Measurements from ENCODE around the gene APCS. TPM values are rescaled to one million over a fixed set of nuclear protein-coding genes. Genes with fewer than 3 reads are reported as not detected.

APCS gene
- total RNA-seq, 2 experiments from 2014 or later = not detected

DNA sequence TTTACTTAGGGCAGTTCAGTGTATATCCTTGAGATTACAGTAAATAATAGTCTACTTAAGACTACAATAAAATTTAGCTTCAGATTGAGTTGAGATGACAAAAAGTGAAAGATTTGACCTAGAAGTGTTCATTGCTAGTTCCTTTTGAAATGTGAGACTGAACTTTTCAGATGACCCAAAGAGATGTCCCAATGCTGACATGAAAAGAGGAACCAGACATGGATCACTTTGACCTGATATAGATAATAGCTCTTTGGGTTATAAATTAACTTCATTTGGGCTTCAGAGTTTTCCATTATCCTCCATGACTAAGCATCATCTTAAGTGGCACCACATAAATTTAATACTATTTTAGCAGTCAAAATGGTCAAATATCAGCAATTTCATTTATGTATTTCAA is 26.1 kb upstream of the APCS start:
- no peaks in the 10 kb centered on the region for H3K9me3 ChIP-seq (ENCODE audit: control insufficient read depth in 1 of 2, insufficient read depth in 1 of 2, low read length in 2 of 2)
- intact Hi-C loops (cut with DNase I, micrococcal nuclease) = no loop called here
- no peaks in the 10 kb centered on the region for H3K9me3 Mint-ChIP-seq
- POLR2A ChIA-PET = no interaction called here
- H3K27me3 Mint-ChIP-seq = peaks cover 19% of the 10 kb centered on the region
- H3K4me1 Mint-ChIP-seq (ENCODE audit: low read depth) = no peaks in the 10 kb centered on the region
- peaks cover 0 to 3% of the 10 kb centered on the region in 2 experiments for H3K27me3 ChIP-seq (ENCODE audit: control insufficient read depth in 1 of 2, insufficient read depth in 2 of 2, low read length in 2 of 2)
- H3K36me3 ChIP-seq (ENCODE audit: insufficient read depth, low read length) = no peaks in the 10 kb centered on the region
- no peaks in the 10 kb centered on the region for H3K36me3 Mint-ChIP-seq (ENCODE audit: low read depth)
- DNase-seq (no peak), ATAC-seq (ENCODE audit: poor library complexity) (no peak)
- no peak overlapping the region for H3K27ac ChIP-seq (ENCODE audit: low read depth in 1 of 2, low read length in 2 of 2)
- H3K4me1 ChIP-seq (ENCODE audit: insufficient read depth, low read length) = no peaks in the 10 kb centered on the region
- H3K4me3 ChIP-seq (ENCODE audit: low read length) = no peak overlapping the region
- H3K4me3 Mint-ChIP-seq = no peak overlapping the region
- no peak overlapping the region for H3K27ac Mint-ChIP-seq
- TF ChIP-seq, protein P1, sequence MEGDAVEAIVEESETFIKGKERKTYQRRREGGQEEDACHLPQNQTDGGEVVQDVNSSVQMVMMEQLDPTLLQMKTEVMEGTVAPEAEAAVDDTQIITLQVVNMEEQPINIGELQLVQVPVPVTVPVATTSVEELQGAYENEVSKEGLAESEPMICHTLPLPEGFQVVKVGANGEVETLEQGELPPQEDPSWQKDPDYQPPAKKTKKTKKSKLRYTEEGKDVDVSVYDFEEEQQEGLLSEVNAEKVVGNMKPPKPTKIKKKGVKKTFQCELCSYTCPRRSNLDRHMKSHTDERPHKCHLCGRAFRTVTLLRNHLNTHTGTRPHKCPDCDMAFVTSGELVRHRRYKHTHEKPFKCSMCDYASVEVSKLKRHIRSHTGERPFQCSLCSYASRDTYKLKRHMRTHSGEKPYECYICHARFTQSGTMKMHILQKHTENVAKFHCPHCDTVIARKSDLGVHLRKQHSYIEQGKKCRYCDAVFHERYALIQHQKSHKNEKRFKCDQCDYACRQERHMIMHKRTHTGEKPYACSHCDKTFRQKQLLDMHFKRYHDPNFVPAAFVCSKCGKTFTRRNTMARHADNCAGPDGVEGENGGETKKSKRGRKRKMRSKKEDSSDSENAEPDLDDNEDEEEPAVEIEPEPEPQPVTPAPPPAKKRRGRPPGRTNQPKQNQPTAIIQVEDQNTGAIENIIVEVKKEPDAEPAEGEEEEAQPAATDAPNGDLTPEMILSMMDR (IDR thresholded peaks at IDR 0.05) = no peak
- CTCF ChIA-PET = no interaction called here

DNA sequence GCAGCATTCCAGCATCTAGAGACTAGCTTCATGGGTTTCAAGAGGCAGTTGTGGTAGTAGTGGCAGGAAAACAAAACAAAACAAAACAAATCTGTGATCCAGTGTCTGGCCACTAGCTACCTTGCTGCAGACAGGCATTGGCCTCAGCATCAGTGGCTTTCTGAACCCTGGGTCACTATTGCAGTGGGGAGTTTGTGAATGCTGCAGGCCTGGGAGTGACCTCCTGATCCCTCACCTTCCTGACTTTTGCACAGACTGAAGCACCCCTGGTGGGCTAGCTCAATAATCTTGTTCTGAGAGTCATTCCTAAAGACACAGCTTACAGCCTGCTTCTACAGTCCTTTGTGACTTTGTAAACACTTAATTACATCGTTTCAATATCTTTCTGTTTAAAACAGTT is 24.9 kb upstream of the APCS start:
- no peaks in the 10 kb centered on the region for H3K36me3 Mint-ChIP-seq (ENCODE audit: low read depth)
- ChIA-PET POLR2A (no interaction called here), CTCF (no interaction called here)
- TF ChIP-seq, protein P1 (IDR thresholded peaks at IDR 0.05) = no peak
- Histone ChIP-seq H3K4me1 (ENCODE audit: insufficient read depth, low read length) (no peaks in the 10 kb centered on the region), H3K27ac (ENCODE audit: low read depth in 1 of 2, low read length in 2 of 2) (no peak overlapping the region), H3K27me3 (ENCODE audit: control insufficient read depth in 1 of 2, insufficient read depth in 2 of 2, low read length in 2 of 2) (peaks cover 0 to 3% of the 10 kb centered on the region in 2 experiments), H3K9me3 (ENCODE audit: control insufficient read depth in 1 of 2, insufficient read depth in 1 of 2, low read length in 2 of 2) (no peaks in the 10 kb centered on the region), H3K4me3 (ENCODE audit: low read length) (no peak overlapping the region), H3K36me3 (ENCODE audit: insufficient read depth, low read length) (no peaks in the 10 kb centered on the region)
- H3K4me3 Mint-ChIP-seq = no peak overlapping the region
- no peak for ATAC-seq (ENCODE audit: poor library complexity)
- peaks cover 15% of the 10 kb centered on the region for H3K27me3 Mint-ChIP-seq
- no peaks in the 10 kb centered on the region for H3K4me1 Mint-ChIP-seq (ENCODE audit: low read depth)
- DNase-seq = no peak
- H3K9me3 Mint-ChIP-seq = no peaks in the 10 kb centered on the region
- H3K27ac Mint-ChIP-seq = no peak overlapping the region
- intact Hi-C loops (cut with DNase I, micrococcal nuclease) = no loop called here

DNA sequence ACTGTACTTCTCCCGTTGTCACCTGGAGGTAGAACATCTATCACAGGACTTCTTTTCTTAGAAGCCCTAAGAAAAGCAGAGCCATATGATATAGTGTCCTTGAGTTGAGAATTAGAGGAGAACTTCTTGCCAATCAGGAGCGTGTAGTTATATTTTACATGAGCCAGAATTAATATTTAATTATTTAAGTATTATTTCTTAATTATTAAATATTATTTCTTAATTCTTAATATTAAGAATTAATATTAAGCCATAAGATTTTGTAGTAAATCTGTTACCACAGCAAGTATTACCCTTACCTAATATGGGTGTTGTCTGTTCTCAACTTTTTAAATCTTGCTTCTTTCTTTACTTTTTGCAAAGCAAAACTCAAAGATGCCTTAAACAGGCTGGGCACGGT is 10.2 kb upstream of the APCS start:
- intact Hi-C loops (cut with DNase I, micrococcal nuclease) = no loop called here
- H3K4me1 Mint-ChIP-seq (ENCODE audit: low read depth) = no peaks in the 10 kb centered on the region
- peaks cover 25% of the 10 kb centered on the region for H3K27me3 Mint-ChIP-seq
- H3K4me3 ChIP-seq (ENCODE audit: low read length) = no peak overlapping the region
- no peak overlapping the region for H3K4me3 Mint-ChIP-seq
- no peaks in the 10 kb centered on the region for H3K36me3 ChIP-seq (ENCODE audit: insufficient read depth, low read length)
- no peak overlapping the region for H3K27ac ChIP-seq (ENCODE audit: low read depth in 1 of 2, low read length in 2 of 2)
- H3K36me3 Mint-ChIP-seq (ENCODE audit: low read depth) = no peaks in the 10 kb centered on the region
- H3K9me3 ChIP-seq (ENCODE audit: control insufficient read depth in 1 of 2, insufficient read depth in 1 of 2, low read length in 2 of 2) = peaks cover 0 to 11% of the 10 kb centered on the region in 2 experiments
- no peaks in the 10 kb centered on the region for H3K9me3 Mint-ChIP-seq
- peaks cover 0 to 9% of the 10 kb centered on the region in 2 experiments for H3K27me3 ChIP-seq (ENCODE audit: control insufficient read depth in 1 of 2, insufficient read depth in 2 of 2, low read length in 2 of 2)
- no peak for DNase-seq
- H3K27ac Mint-ChIP-seq = no peak overlapping the region
- H3K4me1 ChIP-seq (ENCODE audit: insufficient read depth, low read length) = no peaks in the 10 kb centered on the region
- ChIA-PET POLR2A (no interaction called here), CTCF (no interaction called here)
- TF ChIP-seq, protein P1 (IDR thresholded peaks at IDR 0.05) = no peak
- no peak for ATAC-seq (ENCODE audit: poor library complexity)
